A549 (cell line): Measurements from ENCODE around the gene BRAP.

Source experiments
- CEBPB ChIP-seq, 2 experiments: fragments of >200 bp in 1 of 2; sonication (Bioruptor Twin) in 1 of 2; formaldehyde crosslinking in 1 of 2; IDR thresholded peaks; 2 replicates each; pipeline ENCODE4 v1.6.1; 2012 to 2016
- HOXA7 ChIP-seq: fragments of 250-450 bp; sonication (Bioruptor Pico); IDR thresholded peaks from 2 replicates; pipeline ENCODE4 v1.5.0; 2020; ENCODE audit warnings: mild to moderate bottlenecking, moderate library complexity
- NFE2L2 ChIP-seq: fragments of 150-350 bp; conservative IDR thresholded peaks from 2 replicates; pipeline ENCODE4 v1.6.1; 2014; ENCODE audit warnings: low read length
- POLR2A ChIP-seq: IDR thresholded peaks from 2 replicates; pipeline ENCODE4 v1.6.1; 2012; ENCODE audit warnings: mild to moderate bottlenecking, low read length
- SMC3 ChIP-seq: fragments of >200 bp; sonication (Bioruptor Twin); formaldehyde crosslinking; IDR thresholded peaks from 3 replicates; pipeline ENCODE4 v1.6.1; 2018; ENCODE audit warnings: inconsistent platforms
- TF ChIP-seq, protein P1 (sequence below): IDR thresholded peaks from 2 replicates; pipeline ENCODE4 v1.6.1; 2012
- TF ChIP-seq, protein P2 (sequence below): fragments of >200 bp; sonication (Bioruptor Twin); formaldehyde crosslinking; IDR thresholded peaks from 3 replicates; pipeline ENCODE4 v1.5.1; 2016

DNA sequence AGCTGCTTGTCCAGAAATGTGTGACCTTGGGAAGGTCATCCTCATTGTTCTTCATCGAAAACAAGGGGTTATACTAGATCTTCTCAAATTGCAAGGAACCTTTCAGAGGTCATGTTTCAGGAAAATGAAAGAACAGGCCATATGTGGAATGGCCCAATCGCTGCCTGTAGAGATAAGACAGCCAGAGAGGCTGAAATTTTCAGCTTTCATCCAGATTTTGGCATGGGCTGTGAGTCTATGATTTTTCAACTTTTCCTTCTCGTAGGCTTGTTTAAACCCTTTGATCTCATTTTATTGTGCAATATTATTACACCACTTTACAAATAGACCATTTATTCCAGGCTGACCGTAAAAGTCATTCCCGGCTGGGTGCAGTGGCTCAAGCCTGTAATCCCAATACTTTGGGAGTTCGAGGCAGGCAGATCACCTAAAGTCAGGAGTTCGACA is 69.6 kb downstream of the BRAP start:
- TF ChIP-seq HOXA7 (no peak), NFE2L2 (no peak), CEBPB (IDR thresholded peaks at IDR 0.05) (peak; percentile 34 to 61; a peak in 2 of 4 replicates), POLR2A (no peak), SMC3 (no peak)
- TF ChIP-seq, protein P1, sequence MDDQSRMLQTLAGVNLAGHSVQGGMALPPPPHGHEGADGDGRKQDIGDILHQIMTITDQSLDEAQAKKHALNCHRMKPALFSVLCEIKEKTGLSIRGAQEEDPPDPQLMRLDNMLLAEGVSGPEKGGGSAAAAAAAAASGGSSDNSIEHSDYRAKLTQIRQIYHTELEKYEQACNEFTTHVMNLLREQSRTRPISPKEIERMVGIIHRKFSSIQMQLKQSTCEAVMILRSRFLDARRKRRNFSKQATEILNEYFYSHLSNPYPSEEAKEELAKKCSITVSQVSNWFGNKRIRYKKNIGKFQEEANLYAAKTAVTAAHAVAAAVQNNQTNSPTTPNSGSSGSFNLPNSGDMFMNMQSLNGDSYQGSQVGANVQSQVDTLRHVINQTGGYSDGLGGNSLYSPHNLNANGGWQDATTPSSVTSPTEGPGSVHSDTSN: no peak
- TF ChIP-seq, protein P2, sequence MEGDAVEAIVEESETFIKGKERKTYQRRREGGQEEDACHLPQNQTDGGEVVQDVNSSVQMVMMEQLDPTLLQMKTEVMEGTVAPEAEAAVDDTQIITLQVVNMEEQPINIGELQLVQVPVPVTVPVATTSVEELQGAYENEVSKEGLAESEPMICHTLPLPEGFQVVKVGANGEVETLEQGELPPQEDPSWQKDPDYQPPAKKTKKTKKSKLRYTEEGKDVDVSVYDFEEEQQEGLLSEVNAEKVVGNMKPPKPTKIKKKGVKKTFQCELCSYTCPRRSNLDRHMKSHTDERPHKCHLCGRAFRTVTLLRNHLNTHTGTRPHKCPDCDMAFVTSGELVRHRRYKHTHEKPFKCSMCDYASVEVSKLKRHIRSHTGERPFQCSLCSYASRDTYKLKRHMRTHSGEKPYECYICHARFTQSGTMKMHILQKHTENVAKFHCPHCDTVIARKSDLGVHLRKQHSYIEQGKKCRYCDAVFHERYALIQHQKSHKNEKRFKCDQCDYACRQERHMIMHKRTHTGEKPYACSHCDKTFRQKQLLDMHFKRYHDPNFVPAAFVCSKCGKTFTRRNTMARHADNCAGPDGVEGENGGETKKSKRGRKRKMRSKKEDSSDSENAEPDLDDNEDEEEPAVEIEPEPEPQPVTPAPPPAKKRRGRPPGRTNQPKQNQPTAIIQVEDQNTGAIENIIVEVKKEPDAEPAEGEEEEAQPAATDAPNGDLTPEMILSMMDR: no peak
